GM23338 (cell line): Measurements from ENCODE around the gene ALDH7A1.

Experiments used
- CREB1 ChIP-seq: fragments of 250-450 bp; sonication (Bioruptor Pico); IDR thresholded peaks from 2 replicates; pipeline ENCODE4 v1.5.0; 2020; ENCODE audit warnings: low read depth, mild to moderate bottlenecking, moderate library complexity
- EZH2 ChIP-seq: fragments of 200-600 bp; sonication (generic); IDR thresholded peaks from one replicate; pipeline ENCODE4 v1.8.0; 2017; ENCODE audit warnings: antibody characterized with exemption, mild to moderate bottlenecking, low read depth; ENCODE audit not compliant: unreplicated experiment
- EZH2phosphoT487 ChIP-seq: fragments of 200-600 bp; sonication (generic); IDR thresholded peaks from one replicate; pipeline ENCODE4 v1.8.1; 2018; ENCODE audit warnings: antibody characterized with exemption; ENCODE audit not compliant: unreplicated experiment
- JUNB ChIP-seq: IDR thresholded peaks from one replicate; pipeline ENCODE4 v1.6.1; 2016; ENCODE audit warnings: antibody characterized with exemption; ENCODE audit not compliant: unreplicated experiment
- POLR2AphosphoS5 ChIP-seq: IDR thresholded peaks from 2 replicates; pipeline ENCODE4 v1.6.1; 2016; ENCODE audit warnings: antibody characterized with exemption, low read depth
- TF ChIP-seq, protein P1 (sequence below), 2 experiments: fragments of 200-600 bp in 1 of 2; sonication (generic) in 1 of 2; conservative IDR thresholded peaks; 2 replicates each; pipeline versions ENCODE4 v1.5.1 to v1.6.1; 2016 to 2017; ENCODE audit warnings: antibody characterized with exemption in 2 of 2, low read depth in 2 of 2, mild to moderate bottlenecking in 2 of 2, moderate library complexity in 1 of 2

- TF ChIP-seq JUNB (no peak), EZH2 (no peak), EZH2phosphoT487 (no peak), CREB1 (CRISPR knock-in tag) (no peak), POLR2AphosphoS5 (no peak)
- TF ChIP-seq, protein P1, sequence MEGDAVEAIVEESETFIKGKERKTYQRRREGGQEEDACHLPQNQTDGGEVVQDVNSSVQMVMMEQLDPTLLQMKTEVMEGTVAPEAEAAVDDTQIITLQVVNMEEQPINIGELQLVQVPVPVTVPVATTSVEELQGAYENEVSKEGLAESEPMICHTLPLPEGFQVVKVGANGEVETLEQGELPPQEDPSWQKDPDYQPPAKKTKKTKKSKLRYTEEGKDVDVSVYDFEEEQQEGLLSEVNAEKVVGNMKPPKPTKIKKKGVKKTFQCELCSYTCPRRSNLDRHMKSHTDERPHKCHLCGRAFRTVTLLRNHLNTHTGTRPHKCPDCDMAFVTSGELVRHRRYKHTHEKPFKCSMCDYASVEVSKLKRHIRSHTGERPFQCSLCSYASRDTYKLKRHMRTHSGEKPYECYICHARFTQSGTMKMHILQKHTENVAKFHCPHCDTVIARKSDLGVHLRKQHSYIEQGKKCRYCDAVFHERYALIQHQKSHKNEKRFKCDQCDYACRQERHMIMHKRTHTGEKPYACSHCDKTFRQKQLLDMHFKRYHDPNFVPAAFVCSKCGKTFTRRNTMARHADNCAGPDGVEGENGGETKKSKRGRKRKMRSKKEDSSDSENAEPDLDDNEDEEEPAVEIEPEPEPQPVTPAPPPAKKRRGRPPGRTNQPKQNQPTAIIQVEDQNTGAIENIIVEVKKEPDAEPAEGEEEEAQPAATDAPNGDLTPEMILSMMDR (conservative IDR thresholded peaks at IDR 0.05; ENCODE audit: low read depth in 2 of 2), result no peak
These were observed 41.9 kb upstream of the ALDH7A1 start for GRCh38 chr5:126636956-126637355.
